ENCODE results near the gene CRHR2.

The CRHR2 gene

GRCh38 chr7:30706316-30706715 lies 24.1 kb upstream of the CRHR2 start:
- DNase-seq, result no peak

- no peak for DNase-seq
Observed at GRCh38 chr7:30705596-30705995, 23.3 kb upstream of the CRHR2 start.

GRCh38 chr7:30705008-30705407 lies 22.8 kb upstream of the CRHR2 start:
- DNase-seq, result no peak

- no peak for DNase-seq
Observed at GRCh38 chr7:30703756-30704155, 21.5 kb upstream of the CRHR2 start.

GRCh38 chr7:30702200-30702599 lies 19.9 kb upstream of the CRHR2 start:
- no peak for DNase-seq

GRCh38 chr7:30700941-30701340 lies 18.7 kb upstream of the CRHR2 start:
- DNase-seq, result no peak

- DNase-seq, result no peak
Observed at GRCh38 chr7:30699706-30700495, 17.6 kb upstream of the CRHR2 start.

- no peak for DNase-seq
Observed at GRCh38 chr7:30698481-30698880, 16.2 kb upstream of the CRHR2 start.

- DNase-seq, result no peak
Observed at GRCh38 chr7:30697719-30698460, 15.6 kb upstream of the CRHR2 start.

- DNase-seq, result no peak
Observed at GRCh38 chr7:30694774-30695721, 12.8 kb upstream of the CRHR2 start.

- DNase-seq, result no peak
Observed at GRCh38 chr7:30694218-30694745, 12.0 kb upstream of the CRHR2 start.

GRCh38 chr7:30692882-30693281 lies 10.6 kb upstream of the CRHR2 start:
- DNase-seq, result no peak

GRCh38 chr7:30692438-30692837 lies 10.2 kb upstream of the CRHR2 start:
- no peak for DNase-seq

GRCh38 chr7:30690011-30690410 lies 7.8 kb upstream of the CRHR2 start:
- no peak for DNase-seq

GRCh38 chr7:30688718-30689221 lies 6.5 kb upstream of the CRHR2 start:
- DNase-seq, result no peak

GRCh38 chr7:30687604-30688003 lies 5.3 kb upstream of the CRHR2 start:
- no peak for DNase-seq

- DNase-seq, result no peak
Observed at GRCh38 chr7:30684351-30684750, 2.1 kb upstream of the CRHR2 start.

GRCh38 chr7:30683816-30684215 lies 1.6 kb upstream of the CRHR2 start:
- DNase-seq, result no peak

GRCh38 chr7:30683306-30683705 lies 1.1 kb upstream of the CRHR2 start:
- DNase-seq, result no peak

GRCh38 chr7:30681815-30682211 lies 443 bp downstream of the CRHR2 start:
- DNase-seq, result no peak

- DNase-seq, result no peak
Observed at GRCh38 chr7:30681331-30681797, 892 bp downstream of the CRHR2 start.

GRCh38 chr7:30679664-30680063 lies 2.6 kb downstream of the CRHR2 start:
- DNase-seq, result no peak

- no peak for DNase-seq
Observed at GRCh38 chr7:30678805-30679204, 3.5 kb downstream of the CRHR2 start.

Measured in activated gamma-delta T cell treated with Interleukin-2 at 50 U/mL for 16 hours (primary cell).